GM12878 (cell line): ENCODE results near the gene VPS52.

Source experiments
- CEBPB ChIP-seq, 2 experiments: fragments of 150-350 bp in 1 of 2; IDR thresholded peaks; 2 replicates each; pipeline ENCODE4 v1.6.1; 2012 to 2014; ENCODE audit warnings: low read depth in 2 of 2, low read length in 2 of 2, borderline replicate concordance in 1 of 2, inconsistent platforms in 1 of 2
- ESRRA ChIP-seq: IDR thresholded peaks from 2 replicates; pipeline ENCODE4 v1.6.1; 2012; ENCODE audit warnings: mild to moderate bottlenecking, low read length, improper control_type of control experiment
- ETV6 ChIP-seq, 2 experiments: fragments of 450-650 bp in 1 of 2; IDR thresholded peaks in 1 of 2; conservative IDR thresholded peaks in 1 of 2; 2 replicates each; pipeline ENCODE4 v1.6.1; 2014; ENCODE audit warnings: antibody characterized with exemption in 1 of 2, borderline replicate concordance in 1 of 2, low read depth in 1 of 2, mild to moderate bottlenecking in 1 of 2, moderate library complexity in 1 of 2
- EZH2 ChIP-seq: IDR thresholded peaks from 2 replicates; pipeline ENCODE4 v1.6.1; 2012; ENCODE audit warnings: low read depth, mild to moderate bottlenecking, control low read depth, inconsistent platforms, low read length, borderline replicate concordance; ENCODE audit not compliant: control insufficient read depth
- NFYB ChIP-seq: IDR thresholded peaks from 2 replicates; pipeline ENCODE4 v1.6.1; 2011; ENCODE audit warnings: low read depth, mild to moderate bottlenecking, low read length, improper control_type of control experiment, moderate library complexity; ENCODE audit not compliant: insufficient read depth
- TF ChIP-seq, protein P1 (sequence below): IDR thresholded peaks from 2 replicates; pipeline ENCODE4 v1.6.1; 2011; ENCODE audit warnings: low read depth, mild to moderate bottlenecking, low read length, moderate library complexity, borderline replicate concordance; ENCODE audit errors: extremely low read depth
- TF ChIP-seq, protein P2 (sequence below): fragments of 450-650 bp; IDR thresholded peaks from 2 replicates; pipeline ENCODE4 v1.6.1; 2018; ENCODE audit warnings: borderline replicate concordance, mild to moderate bottlenecking; ENCODE audit not compliant: partially characterized antibody

DNA sequence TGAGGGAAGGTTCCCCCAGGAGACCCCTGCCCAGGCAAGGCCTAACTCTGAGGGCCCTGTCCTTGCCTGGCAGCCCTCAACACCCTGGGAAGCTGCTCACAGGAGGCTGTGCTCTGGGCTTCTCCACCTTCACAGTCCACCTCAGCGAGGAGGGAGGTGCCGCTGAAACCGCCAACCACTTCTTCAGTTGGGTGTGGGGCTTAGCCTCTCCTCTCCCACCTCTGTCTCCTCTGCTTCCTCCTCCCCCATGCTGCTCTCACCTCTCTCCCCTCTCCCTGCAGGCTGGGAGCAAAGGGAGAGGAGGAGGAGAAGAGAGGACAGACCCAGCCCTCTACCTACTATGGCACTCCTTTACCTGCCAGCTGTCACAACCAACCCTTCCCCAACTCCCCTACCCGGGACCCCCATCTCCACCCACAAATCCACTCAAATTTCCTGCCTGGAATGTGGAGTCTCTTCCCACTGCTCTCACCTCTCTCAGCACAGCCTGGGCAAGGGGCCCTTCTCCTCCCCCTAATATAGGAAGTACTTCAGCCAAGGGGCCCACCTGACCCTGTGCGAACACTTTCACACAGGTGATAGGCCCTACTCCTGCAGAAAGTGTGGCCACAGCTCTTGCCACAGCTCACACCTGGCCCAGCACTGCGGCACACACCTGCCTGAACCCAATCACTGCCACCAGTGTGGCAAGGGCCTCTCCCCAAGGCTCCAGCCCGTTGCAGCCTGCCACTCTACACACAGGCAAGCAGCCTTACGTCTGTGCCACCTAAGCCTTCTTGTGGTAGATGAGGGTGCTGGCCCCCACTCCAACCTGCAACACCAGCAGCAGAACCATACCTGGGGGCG lies 56.2 kb downstream of the VPS52 start:
- TF ChIP-seq, protein P1, sequence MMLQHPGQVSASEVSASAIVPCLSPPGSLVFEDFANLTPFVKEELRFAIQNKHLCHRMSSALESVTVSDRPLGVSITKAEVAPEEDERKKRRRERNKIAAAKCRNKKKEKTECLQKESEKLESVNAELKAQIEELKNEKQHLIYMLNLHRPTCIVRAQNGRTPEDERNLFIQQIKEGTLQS = no peak
- TF ChIP-seq, protein P2, sequence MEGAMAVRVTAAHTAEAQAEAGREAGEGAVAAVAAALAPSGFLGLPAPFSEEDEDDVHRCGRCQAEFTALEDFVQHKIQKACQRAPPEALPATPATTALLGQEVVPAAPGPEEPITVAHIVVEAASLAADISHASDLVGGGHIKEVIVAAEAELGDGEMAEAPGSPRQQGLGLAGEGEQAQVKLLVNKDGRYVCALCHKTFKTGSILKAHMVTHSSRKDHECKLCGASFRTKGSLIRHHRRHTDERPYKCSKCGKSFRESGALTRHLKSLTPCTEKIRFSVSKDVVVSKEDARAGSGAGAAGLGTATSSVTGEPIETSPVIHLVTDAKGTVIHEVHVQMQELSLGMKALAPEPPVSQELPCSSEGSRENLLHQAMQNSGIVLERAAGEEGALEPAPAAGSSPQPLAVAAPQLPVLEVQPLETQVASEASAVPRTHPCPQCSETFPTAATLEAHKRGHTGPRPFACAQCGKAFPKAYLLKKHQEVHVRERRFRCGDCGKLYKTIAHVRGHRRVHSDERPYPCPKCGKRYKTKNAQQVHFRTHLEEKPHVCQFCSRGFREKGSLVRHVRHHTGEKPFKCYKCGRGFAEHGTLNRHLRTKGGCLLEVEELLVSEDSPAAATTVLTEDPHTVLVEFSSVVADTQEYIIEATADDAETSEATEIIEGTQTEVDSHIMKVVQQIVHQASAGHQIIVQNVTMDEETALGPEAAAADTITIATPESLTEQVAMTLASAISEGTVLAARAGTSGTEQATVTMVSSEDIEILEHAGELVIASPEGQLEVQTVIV = no peak
- TF ChIP-seq ETV6 (conservative IDR thresholded peaks at IDR 0.05 in 1 of 2, IDR thresholded peaks at IDR 0.05 in 1 of 2; ENCODE audit: borderline replicate concordance in 1 of 2, low read depth in 1 of 2) (no peak), ESRRA (no peak), CEBPB (IDR thresholded peaks at IDR 0.05; ENCODE audit: borderline replicate concordance in 1 of 2, low read depth in 2 of 2, low read length in 2 of 2) (no peak), EZH2 (no peak), NFYB (no peak)
